Heart right ventricle (tissue), 16 donors: ENCODE results near the gene TMEM88. TPM values are rescaled to one million over a fixed set of nuclear protein-coding genes. Genes with fewer than 3 reads are reported as not detected.
A peak's percentile ranks its signal among the peaks of the same experiment; 100 is the strongest.

Experiments
- ATAC-seq, 8 donors: fragments of 200-7000 bp; cut with Tn5 transposase; one replicate each; pipeline ENCODE4 v1.9.1; 2020; ENCODE audit warnings: mild to moderate bottlenecking in 8 of 8, moderate library complexity in 8 of 8, moderate number of reproducible peaks in 1 of 8
- DNase-seq, 2 donors: peaks; one replicate each; pipeline ENCODE4 v3.0.0-alpha.2; 2020
- H3K27ac ChIP-seq, 10 donors: fragments of 200-600 bp; sonication (generic) in 2 of 10; one replicate each; pipeline versions ENCODE4 v1.5.0 to v1.8.0; 2020 to 2022; ENCODE audit warnings: mild to moderate bottlenecking in 3 of 10
- H3K27me3 ChIP-seq, 7 donors: fragments of 200-600 bp; one replicate each; pipeline ENCODE4 v1.8.0; 2021 to 2022; ENCODE audit warnings: mild to moderate bottlenecking in 2 of 7
- H3K36me3 ChIP-seq, 9 donors: fragments of 200-600 bp; sonication (generic) in 1 of 9; one replicate each; pipeline versions ENCODE4 v1.5.0 to v1.8.0; 2020 to 2022; ENCODE audit warnings: mild to moderate bottlenecking in 2 of 9
- H3K4me1 ChIP-seq, 9 donors: fragments of 200-600 bp; sonication (generic) in 1 of 9; one replicate each; pipeline versions ENCODE4 v1.5.0 to v1.8.0; 2020 to 2022; ENCODE audit warnings: mild to moderate bottlenecking in 4 of 9
- H3K4me3 ChIP-seq, 10 donors: fragments of 200-600 bp; sonication (generic) in 2 of 10; one replicate each; pipeline versions ENCODE4 v1.5.0 to v1.8.0; 2020 to 2022; ENCODE audit warnings: mild to moderate bottlenecking in 7 of 10, moderate library complexity in 2 of 10
- H3K9me3 ChIP-seq, 11 donors: fragments of 200-600 bp in 10 of 11; sonication (generic) in 2 of 11; one replicate each; pipeline versions ENCODE4 v1.5.0 to v1.8.0; 2013 to 2022; ENCODE audit warnings: mild to moderate bottlenecking in 2 of 11, control low read depth in 1 of 11, moderate library complexity in 1 of 11
- WGBS, 2 donors: extraction: QIAGEN DNeasy Blood & Tissue Kit; methylation state at CpG; one replicate each; pipeline ENCODE4 v1.1.7; 2013; ENCODE audit warnings: inconsistent platforms in 1 of 2; 5-methylcytosine and 5-hydroxymethylcytosine counted together
- intact Hi-C, 10 donors: fragments of 100-400 bp; cut with DNase I; formaldehyde crosslinking; loops; one replicate each; pipeline versions ENCODE4 v1.11.1 to v1.14.2; 2022
- polyA plus RNA-seq, 2 donors: library from polyadenylated mRNA; stranded (reverse); fragments of 200-250 nt; gene quantifications; one replicate each; pipeline ENCODE4 v1.2.3, GENCODE V29; 2013
- total RNA-seq, 10 donors: library from RNA; stranded (reverse); fragmentation: NEBNext Ultra II Directional in 3 of 10; extraction: Animal tissue kit (Norgen Biotek cat#: 25700) in 3 of 10; gene quantifications; one replicate each; pipeline versions ENCODE4 v1.2.1 to v1.2.4, GENCODE V29; 2021 to 2023
- TF ChIP-seq, protein P1 (sequence below), 9 donors: fragments of 200-600 bp; sonication (generic) in 2 of 9; IDR thresholded peaks; one replicate each; pipeline versions ENCODE4 v1.5.0 to v1.8.0; 2021 to 2022; ENCODE audit warnings: antibody characterized with exemption in 9 of 9, mild to moderate bottlenecking in 5 of 9, moderate library complexity in 1 of 9
- donor health status: Arrhythmogenic right ventricular cardiomyopathy.
- donor health status: ischemic (EF 13 %, LVEDD 7.1; RV severe dilation, severe dysfunction).
- donor health status: healthy with polysubstance abuse.
- donor health status: DM: no; HTN: yes; CAD: no.
- donor health status: DM: no; HTN: no; CAD: no.
- donor health status: ischemic (EF 25% LVEDD 6.9; RV normal size, moderate dysfunction).
- donor health status: ischemic (EF 25% LVEDD 5.7; RV mildly dilated, moderate dysfunction).
- donor health status: healthy.
- donor health status: DM: yes; HTN: yes; CAD: no.
- donor health status: Ischemic cardiomyopathy.
- donor health status: ischemic (EF 35%, LVEDD 5.7; RV mildly dilated, moderate dysfunction).
- donor health status: nonischemic (EF 11% LVEDD 7.7; RV severe dilation, severe dysfunction).
- donor health status: DM: yes; HTN: yes; CAD: no.
- donor health status: PGD.
- donor health status: ischemic (EF 29% LVEDD 5.4; RV normal size, mild dysfunction).
- donor health status: nonischemic (EF 23%, LVEDD 6.1; RV moderate dilation, normal function).

Gene TMEM88
- total and polyA plus RNA-seq, 12 donors = 12.3 to 298 (median 24.8) TPM

DNA sequence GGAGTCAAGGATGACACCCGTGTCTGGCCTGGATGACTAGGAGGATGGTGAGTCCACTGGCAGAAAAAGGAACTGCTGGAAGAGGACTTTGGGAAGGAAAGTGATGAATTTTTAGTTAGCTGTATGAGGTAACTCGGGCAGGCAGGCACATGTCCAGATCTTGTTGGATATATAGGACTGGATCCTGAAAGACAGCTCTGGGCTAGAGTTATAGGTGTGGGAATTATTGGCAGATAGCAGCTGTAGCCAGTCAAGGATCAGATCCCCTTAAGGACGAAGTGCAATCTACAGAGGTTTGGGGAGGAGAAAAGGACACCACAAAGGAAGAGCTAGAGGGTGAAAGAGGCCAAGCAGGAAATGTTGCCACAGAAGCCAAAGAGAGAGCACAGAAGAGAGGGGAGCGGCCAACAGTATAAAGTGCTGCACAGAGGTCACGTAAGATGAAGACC, 13.0 kb downstream of the TMEM88 start:
- Histone ChIP-seq H3K27me3 (no peaks in the 10 kb centered on the region), H3K9me3 (peaks cover 0 to 4% (median 0%) of the 10 kb centered on the region in 11 donors), H3K36me3 (peaks cover 0 to 68% (median 0%) of the 10 kb centered on the region in 9 donors), H3K27ac (peak overlapping the region in 1 of 10 donors; percentile 3), H3K4me3 (no peak overlapping the region), H3K4me1 (peaks cover 0 to 15% (median 0%) of the 10 kb centered on the region in 9 donors)
- ATAC-seq = no peak
- WGBS, 2 donors = 79 to 86% methylated on average over 5 of the region's 5 CpGs
- no peak for DNase-seq
- TF ChIP-seq, protein P1, sequence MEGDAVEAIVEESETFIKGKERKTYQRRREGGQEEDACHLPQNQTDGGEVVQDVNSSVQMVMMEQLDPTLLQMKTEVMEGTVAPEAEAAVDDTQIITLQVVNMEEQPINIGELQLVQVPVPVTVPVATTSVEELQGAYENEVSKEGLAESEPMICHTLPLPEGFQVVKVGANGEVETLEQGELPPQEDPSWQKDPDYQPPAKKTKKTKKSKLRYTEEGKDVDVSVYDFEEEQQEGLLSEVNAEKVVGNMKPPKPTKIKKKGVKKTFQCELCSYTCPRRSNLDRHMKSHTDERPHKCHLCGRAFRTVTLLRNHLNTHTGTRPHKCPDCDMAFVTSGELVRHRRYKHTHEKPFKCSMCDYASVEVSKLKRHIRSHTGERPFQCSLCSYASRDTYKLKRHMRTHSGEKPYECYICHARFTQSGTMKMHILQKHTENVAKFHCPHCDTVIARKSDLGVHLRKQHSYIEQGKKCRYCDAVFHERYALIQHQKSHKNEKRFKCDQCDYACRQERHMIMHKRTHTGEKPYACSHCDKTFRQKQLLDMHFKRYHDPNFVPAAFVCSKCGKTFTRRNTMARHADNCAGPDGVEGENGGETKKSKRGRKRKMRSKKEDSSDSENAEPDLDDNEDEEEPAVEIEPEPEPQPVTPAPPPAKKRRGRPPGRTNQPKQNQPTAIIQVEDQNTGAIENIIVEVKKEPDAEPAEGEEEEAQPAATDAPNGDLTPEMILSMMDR (IDR thresholded peaks at IDR 0.05) = no peak
- intact Hi-C loops = loop anchor here in 2 of 10 donors (5.0 to 10.0 kb wide), 2 partner anchors 174 to 177 kb away; no protein-coding TSS in a partner anchor

DNA sequence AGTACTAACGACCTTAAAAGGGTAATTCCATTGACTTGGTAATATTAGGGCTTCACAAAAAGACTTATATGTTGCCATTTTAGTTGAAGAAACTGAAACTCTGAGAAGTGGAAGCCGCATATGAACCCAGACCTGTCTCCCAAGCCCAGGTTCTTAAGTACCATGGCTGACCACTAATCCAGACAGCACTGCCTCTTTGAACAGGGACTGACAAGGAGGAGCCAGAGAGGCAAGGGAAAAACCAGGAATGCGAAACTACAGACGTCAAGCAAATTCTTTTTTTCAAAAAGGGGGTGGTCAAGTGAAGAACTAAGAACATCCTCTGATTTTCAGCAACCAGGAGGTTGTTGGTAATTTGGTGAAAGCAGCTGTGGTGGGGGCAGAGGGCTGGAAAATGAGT, 18.2 kb downstream of the TMEM88 start:
- TF ChIP-seq, protein P1 (IDR thresholded peaks at IDR 0.05) = no peak
- Histone ChIP-seq H3K9me3 (no peaks in the 10 kb centered on the region), H3K27ac (no peak overlapping the region), H3K27me3 (no peaks in the 10 kb centered on the region), H3K36me3 (peaks cover 0 to 74% (median 0%) of the 10 kb centered on the region in 9 donors), H3K4me1 (peaks cover 0 to 10% (median 0%) of the 10 kb centered on the region in 9 donors), H3K4me3 (no peak overlapping the region)
- DNase-seq (no peak), ATAC-seq (no peak)
- intact Hi-C loops = no loop called here
- WGBS, 2 donors = 72 to 74% methylated on average over 4 of the region's 4 CpGs

DNA sequence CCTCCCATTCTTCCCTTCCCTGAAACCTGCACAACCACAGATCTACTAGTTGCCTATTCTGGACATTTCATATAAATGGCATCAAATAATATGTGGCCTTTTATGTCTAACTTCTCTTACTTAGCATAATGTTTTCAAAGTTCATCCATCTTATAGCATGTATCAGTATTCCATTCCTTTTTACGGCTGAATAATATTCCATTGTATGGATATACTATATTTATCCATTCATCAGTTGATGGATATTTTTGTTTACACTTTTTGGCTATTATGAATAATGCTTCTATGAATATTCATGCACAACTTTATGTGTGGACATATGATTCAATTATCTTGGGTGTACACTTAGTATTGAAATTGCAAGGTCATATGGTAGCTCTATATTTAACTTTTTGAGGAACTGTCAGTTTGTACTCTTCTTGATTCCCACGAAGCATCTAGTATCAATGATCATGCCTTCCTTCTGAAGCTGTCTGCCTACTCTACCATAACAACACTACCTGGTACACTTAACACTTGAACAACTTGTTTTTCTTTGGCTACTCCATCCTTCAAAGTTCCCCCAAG, 21.0 kb downstream of the TMEM88 start:
- Histone ChIP-seq H3K9me3 (no peaks in the 10 kb centered on the region), H3K36me3 (peaks cover 0 to 76% (median 10%) of the 10 kb centered on the region in 9 donors), H3K27me3 (no peaks in the 10 kb centered on the region), H3K4me3 (no peak overlapping the region), H3K27ac (no peak overlapping the region), H3K4me1 (peaks cover 0 to 17% (median 0%) of the 10 kb centered on the region in 9 donors)
- DNase-seq (no peak), ATAC-seq (no peak)
- intact Hi-C loops = no loop called here
- TF ChIP-seq, protein P1 (IDR thresholded peaks at IDR 0.05) = no peak
- 71 to 84% methylated on average over 2 of the region's 2 CpGs for WGBS, 2 donors

DNA sequence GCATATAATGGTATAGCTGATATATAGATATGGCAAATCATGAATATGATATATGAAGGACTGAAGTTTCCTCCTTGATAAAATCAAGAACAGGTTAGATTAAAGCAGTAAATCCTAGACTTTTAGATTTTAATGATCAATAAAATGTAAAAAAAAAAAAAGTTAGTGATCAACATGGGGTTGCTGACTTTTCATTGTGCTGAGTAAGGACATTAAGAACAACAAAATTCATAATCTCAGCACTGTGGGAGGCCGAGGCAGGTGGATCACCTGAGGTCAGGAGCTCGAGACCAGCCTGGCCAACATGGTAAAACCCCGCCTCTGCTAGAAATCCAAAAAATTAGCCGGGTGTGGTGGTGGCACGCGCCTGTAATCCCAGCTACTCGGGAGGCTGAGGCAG, 23.4 kb downstream of the TMEM88 start:
- 90 to 97% methylated on average over 7 of the region's 7 CpGs for WGBS, 2 donors
- intact Hi-C loops = no loop called here
- TF ChIP-seq, protein P1 (IDR thresholded peaks at IDR 0.05) = no peak

More for the DNA sequence above, 23.4 kb downstream of the TMEM88 start:
- Histone ChIP-seq H3K4me1 (peaks cover 0 to 39% (median 13%) of the 10 kb centered on the region in 9 donors), H3K4me3 (no peak overlapping the region), H3K9me3 (no peaks in the 10 kb centered on the region), H3K27me3 (no peaks in the 10 kb centered on the region), H3K27ac (no peak overlapping the region), H3K36me3 (peaks cover 0 to 70% (median 10%) of the 10 kb centered on the region in 9 donors)
- no peak for DNase-seq
- no peak for ATAC-seq
